Trophoblast cell (in vitro differentiated cells and primary cell): ENCODE measurements around the gene SDK2.

ENCODE experiments used
- DNase-seq, 2 donors: peaks; one replicate each; pipeline ENCODE4 v3.0.0-alpha.2; 2016
- H2AFZ ChIP-seq: 2 replicates; pipeline ENCODE4 v1.6.1; 2013; ENCODE audit warnings: low read length, moderate library complexity, mild to moderate bottlenecking; ENCODE audit not compliant: insufficient read depth, poor library complexity
- H2AK5ac ChIP-seq: 2 replicates; pipeline ENCODE4 v1.6.1; 2013; ENCODE audit warnings: mild to moderate bottlenecking, low read length
- H2BK120ac ChIP-seq: 2 replicates; pipeline ENCODE4 v1.6.1; 2013; ENCODE audit warnings: low read length, mild to moderate bottlenecking, moderate library complexity; ENCODE audit not compliant: insufficient read depth, poor library complexity
- H2BK12ac ChIP-seq: 2 replicates; pipeline ENCODE4 v1.6.1; 2013; ENCODE audit warnings: mild to moderate bottlenecking, low read length, moderate library complexity
- H2BK5ac ChIP-seq: 2 replicates; pipeline ENCODE4 v1.6.1; 2013; ENCODE audit warnings: low read length, low read depth, moderate library complexity, mild to moderate bottlenecking; ENCODE audit not compliant: poor library complexity
- H3K14ac ChIP-seq: 2 replicates; pipeline ENCODE4 v1.6.1; 2013; ENCODE audit warnings: mild to moderate bottlenecking, low read length
- H3K18ac ChIP-seq: 2 replicates; pipeline ENCODE4 v1.6.1; 2013; ENCODE audit warnings: mild to moderate bottlenecking, low read length
- H3K23ac ChIP-seq: 2 replicates; pipeline ENCODE4 v1.6.1; 2013; ENCODE audit warnings: low read length
- H3K27ac ChIP-seq: 2 replicates; pipeline ENCODE4 v1.5.1; 2013; ENCODE audit warnings: low read depth, mild to moderate bottlenecking, inconsistent platforms, low read length, moderate library complexity
- H3K27me3 ChIP-seq: 2 replicates; pipeline ENCODE4 v1.6.1; 2013; ENCODE audit warnings: inconsistent platforms, mild to moderate bottlenecking, low read length, moderate library complexity; ENCODE audit not compliant: insufficient read depth
- H3K36me3 ChIP-seq, 2 experiments: 1 replicate in 1 of 2; 2 replicates in 1 of 2; pipeline ENCODE4 v1.6.1; 2013; ENCODE audit warnings: low read length in 2 of 2, mild to moderate bottlenecking in 2 of 2, moderate library complexity in 1 of 2; ENCODE audit not compliant: insufficient read depth in 2 of 2, control insufficient read depth in 1 of 2
- H3K4ac ChIP-seq: 2 replicates; pipeline ENCODE4 v1.6.1; 2013; ENCODE audit warnings: low read depth, mild to moderate bottlenecking, low read length, moderate library complexity
- H3K4me1 ChIP-seq, 2 experiments: 1 replicate in 1 of 2; 2 replicates in 1 of 2; pipeline ENCODE4 v1.6.1; 2013; ENCODE audit warnings: low read length in 2 of 2, mild to moderate bottlenecking in 2 of 2, moderate library complexity in 1 of 2; ENCODE audit not compliant: insufficient read depth in 2 of 2, control insufficient read depth in 1 of 2
- H3K4me2 ChIP-seq: 2 replicates; pipeline ENCODE4 v1.6.1; 2013; ENCODE audit warnings: inconsistent platforms, mild to moderate bottlenecking, low read length, moderate library complexity
- H3K4me3 ChIP-seq: 2 replicates; pipeline ENCODE4 v1.5.1; 2013; ENCODE audit warnings: mild to moderate bottlenecking, low read depth, low read length, inconsistent platforms
- H3K79me1 ChIP-seq: one replicate; pipeline ENCODE4 v1.6.1; 2013; ENCODE audit warnings: low read length
- H3K79me2 ChIP-seq: 2 replicates; pipeline ENCODE4 v1.6.1; 2013; ENCODE audit warnings: low read length, mild to moderate bottlenecking; ENCODE audit not compliant: control insufficient read depth, insufficient read depth, poor library complexity
- H3K9ac ChIP-seq: 2 replicates; pipeline ENCODE4 v1.6.1; 2013; ENCODE audit warnings: mild to moderate bottlenecking, low read length
- H3K9me3 ChIP-seq: 2 replicates; pipeline ENCODE4 v1.6.1; 2013; ENCODE audit warnings: low read depth, mild to moderate bottlenecking, control low read depth, inconsistent platforms, low read length; ENCODE audit not compliant: insufficient read depth
- H4K12ac ChIP-seq: 2 replicates; pipeline ENCODE4 v1.6.1; 2013; ENCODE audit warnings: low read depth, mild to moderate bottlenecking, low read length, moderate library complexity
- H4K8ac ChIP-seq: 2 replicates; pipeline ENCODE4 v1.6.1; 2013; ENCODE audit warnings: low read depth, mild to moderate bottlenecking, low read length, moderate library complexity
- H4K91ac ChIP-seq: one replicate; pipeline ENCODE4 v1.6.1; 2013; ENCODE audit warnings: low read depth, mild to moderate bottlenecking, low read length, moderate library complexity
- WGBS: extraction: QIAGEN DNeasy Blood & Tissue Kit; methylation state at CpG from one replicate; pipeline ENCODE4 v1.1.7; 2013; ENCODE audit warnings: missing lambda C conversion rate; ENCODE audit not compliant: insufficient read length, insufficient coverage; ENCODE audit errors: extremely low coverage; 5-methylcytosine and 5-hydroxymethylcytosine counted together

The SDK2 gene

GRCh38 chr17:73641826-73642600 lies 2.2 kb downstream of the SDK2 start:
- Histone ChIP-seq H3K14ac (no peak overlapping the region), H4K91ac (no peak overlapping the region), H3K27me3 (peaks cover 16% of the 10 kb centered on the region), H3K27ac (no peak overlapping the region), H3K4me2 (no peak overlapping the region), H3K4ac (no peak overlapping the region), H2BK12ac (no peak overlapping the region), H3K36me3 (no peaks in the 10 kb centered on the region), H3K79me2 (no peaks in the 10 kb centered on the region), H3K9me3 (no peaks in the 10 kb centered on the region), H3K18ac (no peak overlapping the region), H3K4me3 (no peak overlapping the region), H2AFZ (no peak overlapping the region), H4K8ac (no peak overlapping the region), H2AK5ac (no peak overlapping the region), H2BK5ac (no peak overlapping the region), H3K79me1 (peaks cover 17% of the 10 kb centered on the region), H2BK120ac (no peak overlapping the region), H4K12ac (no peak overlapping the region), H3K9ac (no peak overlapping the region), H3K4me1 (peaks cover 10 to 17% of the 10 kb centered on the region in 2 experiments), H3K23ac (no peak overlapping the region)
- no peak for DNase-seq
- WGBS: no CpG with 5 or more reads among the region's 12 CpGs

GRCh38 chr17:73640691-73641090 lies 3.6 kb downstream of the SDK2 start:
- no peak for DNase-seq
- Histone ChIP-seq H2AK5ac (no peak overlapping the region), H3K9me3 (no peaks in the 10 kb centered on the region), H3K27ac (no peak overlapping the region), H3K4ac (no peak overlapping the region), H4K8ac (no peak overlapping the region), H3K9ac (no peak overlapping the region), H3K79me1 (peaks cover 17% of the 10 kb centered on the region), H3K36me3 (no peaks in the 10 kb centered on the region), H2BK12ac (no peak overlapping the region), H2BK120ac (no peak overlapping the region), H2BK5ac (no peak overlapping the region), H3K27me3 (peaks cover 16% of the 10 kb centered on the region), H3K4me2 (no peak overlapping the region), H3K4me3 (no peak overlapping the region), H4K91ac (no peak overlapping the region), H3K18ac (no peak overlapping the region), H3K14ac (no peak overlapping the region), H3K4me1 (peaks cover 10 to 17% of the 10 kb centered on the region in 2 experiments), H3K23ac (no peak overlapping the region), H4K12ac (no peak overlapping the region), H3K79me2 (no peaks in the 10 kb centered on the region), H2AFZ (no peak overlapping the region)
- no CpG with 5 or more reads among the region's 4 CpGs for WGBS

GRCh38 chr17:73639932-73640331 lies 4.3 kb downstream of the SDK2 start:
- Histone ChIP-seq H3K4me3 (no peak overlapping the region), H3K27me3 (peaks cover 16% of the 10 kb centered on the region), H3K36me3 (no peaks in the 10 kb centered on the region), H2AK5ac (no peak overlapping the region), H3K4ac (no peak overlapping the region), H3K79me1 (peaks cover 17% of the 10 kb centered on the region), H4K12ac (no peak overlapping the region), H4K91ac (no peak overlapping the region), H3K9ac (no peak overlapping the region), H2BK120ac (no peak overlapping the region), H3K18ac (no peak overlapping the region), H3K27ac (no peak overlapping the region), H3K79me2 (no peaks in the 10 kb centered on the region), H4K8ac (no peak overlapping the region), H2BK5ac (no peak overlapping the region), H3K9me3 (no peaks in the 10 kb centered on the region), H3K4me2 (no peak overlapping the region), H2AFZ (no peak overlapping the region), H3K23ac (no peak overlapping the region), H3K14ac (no peak overlapping the region), H2BK12ac (no peak overlapping the region), H3K4me1 (peaks cover 10 to 14% of the 10 kb centered on the region in 2 experiments)
- WGBS: no CpG with 5 or more reads among the region's 12 CpGs
- DNase-seq: peak in 1 of 2 donors; percentile 44

GRCh38 chr17:73639322-73639721 lies 4.9 kb downstream of the SDK2 start:
- Histone ChIP-seq H2AFZ (no peak overlapping the region), H3K4ac (no peak overlapping the region), H3K4me3 (no peak overlapping the region), H3K23ac (no peak overlapping the region), H4K8ac (no peak overlapping the region), H3K9ac (no peak overlapping the region), H4K91ac (no peak overlapping the region), H3K79me1 (peaks cover 15% of the 10 kb centered on the region), H3K79me2 (no peaks in the 10 kb centered on the region), H3K14ac (no peak overlapping the region), H2BK120ac (no peak overlapping the region), H3K9me3 (no peaks in the 10 kb centered on the region), H4K12ac (no peak overlapping the region), H2AK5ac (no peak overlapping the region), H3K36me3 (no peaks in the 10 kb centered on the region), H3K27ac (no peak overlapping the region), H3K4me2 (no peak overlapping the region), H3K18ac (no peak overlapping the region), H2BK5ac (no peak overlapping the region), H2BK12ac (no peak overlapping the region), H3K4me1 (peaks cover 10 to 14% of the 10 kb centered on the region in 2 experiments), H3K27me3 (peaks cover 13% of the 10 kb centered on the region)
- WGBS: no CpG with 5 or more reads among the region's 11 CpGs
- DNase-seq: peak in 1 of 2 donors; percentile 34
